ENCODE measurements around the gene CFD.
"Not testable (repeated sequence)": the region's sequence is repeated elsewhere in the genome, so short reads cannot be mapped to it uniquely, and the experiment has no call there.

The CFD gene

DNA sequence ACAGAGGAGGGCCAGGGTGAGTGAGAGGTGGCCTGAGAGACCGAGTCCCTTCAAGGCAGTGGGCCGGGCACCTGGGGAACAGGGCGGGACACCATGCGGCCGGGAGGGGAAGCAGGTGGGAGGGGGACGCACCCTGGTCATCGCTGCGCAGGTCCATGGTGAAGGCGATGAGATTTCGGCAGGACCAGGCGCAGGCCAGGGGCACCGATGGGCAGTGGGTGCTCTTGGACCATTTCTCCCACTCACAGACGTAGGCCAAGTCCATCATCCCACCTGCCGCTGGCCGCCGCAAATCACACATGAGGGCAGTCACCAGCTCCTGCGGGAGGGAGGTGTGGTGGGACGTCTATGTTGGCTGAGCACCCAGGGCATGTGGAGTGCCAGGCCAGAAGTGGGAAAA, 31.4 kb downstream of the CFD start:
- no peak for FAIRE-seq

DNA sequence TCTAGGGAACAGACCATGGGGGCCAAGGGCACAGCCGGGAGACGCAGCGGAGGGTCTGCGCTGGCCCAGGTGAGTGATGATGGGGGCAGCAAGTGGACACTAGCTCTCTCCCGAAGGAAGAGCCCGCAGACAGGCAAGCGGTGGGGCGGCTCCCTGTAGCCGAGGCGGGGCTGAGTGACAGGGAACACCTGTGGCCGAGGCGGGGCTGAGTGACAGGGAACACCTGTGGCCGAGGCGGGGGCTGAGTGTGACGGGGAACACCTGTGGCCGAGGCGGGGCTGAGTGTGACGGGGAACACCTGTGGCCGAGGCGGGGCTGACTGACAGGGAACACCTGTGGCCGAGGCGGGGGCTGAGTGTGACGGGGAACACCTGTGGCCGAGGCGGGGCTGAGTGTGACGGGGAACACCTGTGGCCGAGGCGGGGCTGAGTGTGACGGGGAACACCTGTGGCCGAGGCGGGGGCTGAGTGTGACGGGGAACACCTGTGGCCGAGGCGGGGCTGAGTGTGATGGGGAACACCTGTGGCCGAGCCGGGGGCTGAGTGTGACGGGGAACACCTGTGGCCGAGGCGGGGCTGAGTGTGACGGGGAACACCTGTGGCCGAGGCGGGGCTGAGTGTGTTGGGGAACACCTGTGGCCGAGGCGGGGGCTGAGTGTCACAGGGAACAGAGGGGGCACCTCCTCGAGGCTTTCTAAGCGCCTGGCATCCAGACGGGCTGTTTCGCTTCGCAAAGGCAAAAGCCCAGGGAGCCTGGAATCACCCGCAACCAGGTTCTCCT, 32.1 kb downstream of the CFD start:
- FAIRE-seq: not testable (repeated sequence)

DNA sequence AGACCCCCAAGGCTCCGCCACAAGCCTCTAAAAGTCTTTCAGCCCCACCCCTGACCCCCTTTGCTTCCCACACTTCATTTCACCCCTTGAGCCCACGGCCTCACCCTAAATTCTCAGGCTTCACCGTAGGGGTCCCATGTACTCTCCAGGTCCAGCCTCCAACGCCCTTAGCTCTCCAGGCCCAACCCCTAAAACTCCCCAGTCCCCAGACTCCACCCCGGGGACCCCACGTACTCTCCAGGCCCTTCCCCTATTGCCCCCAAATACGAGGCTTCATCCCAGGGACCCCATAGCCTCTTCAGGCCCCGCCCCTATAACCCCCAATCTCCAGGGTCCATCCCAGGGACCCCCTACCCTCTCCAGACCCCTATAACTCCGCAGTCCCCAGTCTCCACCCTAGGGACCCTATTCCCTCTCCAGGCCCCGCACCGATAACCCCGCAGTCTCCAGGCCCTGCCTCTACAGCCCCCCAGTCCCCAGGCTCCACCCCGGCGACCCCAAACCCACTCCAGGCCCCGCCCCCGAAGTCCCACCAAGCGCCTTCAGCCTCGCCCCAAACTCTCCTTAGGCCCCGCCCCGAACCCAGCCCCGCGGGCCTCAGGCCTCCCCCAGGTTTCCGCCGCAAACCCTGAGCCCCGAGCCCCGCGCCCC, 32.9 kb downstream of the CFD start:
- FAIRE-seq: no peak

DNA sequence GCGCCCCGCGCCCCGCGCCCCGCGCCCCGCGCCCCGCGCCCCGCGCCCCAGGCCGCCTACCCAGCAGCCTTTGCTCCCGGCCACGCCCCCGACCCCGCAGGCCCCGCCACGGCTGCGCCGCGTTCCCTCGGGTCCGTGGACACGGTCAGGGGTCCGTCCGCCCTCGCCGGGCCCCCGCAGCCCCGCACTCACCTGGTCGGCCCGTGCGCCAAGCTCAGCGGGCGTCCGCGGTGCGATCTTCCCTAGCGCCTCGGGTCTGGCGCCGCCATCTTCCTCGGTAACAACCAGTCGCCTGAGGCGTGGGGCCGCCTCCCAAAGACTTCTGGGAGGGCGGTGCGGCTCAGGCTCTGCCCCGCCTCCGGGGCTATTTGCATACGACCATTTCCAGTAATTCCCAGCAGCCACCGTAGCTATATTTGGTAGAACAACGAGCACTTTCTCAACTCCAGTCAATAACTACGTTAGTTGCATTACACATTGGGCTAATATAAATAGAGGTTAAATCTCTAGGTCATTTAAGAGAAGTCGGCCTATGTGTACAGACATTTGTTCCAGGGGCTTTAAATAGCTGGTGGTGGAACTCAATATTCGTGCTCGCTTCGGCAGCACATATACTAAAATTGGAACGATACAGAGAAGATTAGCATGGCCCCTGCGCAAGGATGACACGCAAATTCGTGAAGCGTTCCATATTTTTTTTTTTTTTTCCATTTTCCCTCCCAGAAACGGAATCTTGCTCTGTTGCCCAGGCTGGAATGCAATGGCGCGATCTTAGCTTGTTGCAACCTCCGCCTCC, 33.6 kb downstream of the CFD start, which contains the start of the genes MED16 and RNU6-9:
Gene MED16 (minus strand): TSS at position 294 of the 796 bp plus-strand sequence. CDS start 2,056 bp downstream, outside the sequence.
Gene RNU6-9 (plus strand): TSS at position 591 of the 796 bp plus-strand sequence.
- peak; percentile 70 for FAIRE-seq

DNA sequence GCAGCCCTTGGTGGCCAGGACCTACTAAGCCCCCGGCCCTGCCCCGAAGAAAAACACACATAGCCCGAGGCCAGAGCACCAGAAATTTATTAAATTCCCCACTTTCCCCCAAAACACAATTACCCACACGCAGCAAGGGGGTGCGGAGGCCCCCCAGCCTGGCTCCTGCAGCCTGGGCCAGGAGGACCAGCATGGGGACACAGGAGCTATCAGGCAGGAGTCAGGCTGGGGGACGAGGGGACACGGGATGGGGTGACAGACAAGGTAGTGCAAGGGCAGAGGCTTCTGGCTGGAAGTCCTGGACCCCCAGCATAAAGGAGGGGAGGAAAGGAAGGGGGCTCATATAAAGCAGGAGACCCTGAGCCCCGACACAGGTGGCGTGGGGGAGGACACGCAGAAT, 37.0 kb downstream of the CFD start:
- FAIRE-seq: no peak

DNA sequence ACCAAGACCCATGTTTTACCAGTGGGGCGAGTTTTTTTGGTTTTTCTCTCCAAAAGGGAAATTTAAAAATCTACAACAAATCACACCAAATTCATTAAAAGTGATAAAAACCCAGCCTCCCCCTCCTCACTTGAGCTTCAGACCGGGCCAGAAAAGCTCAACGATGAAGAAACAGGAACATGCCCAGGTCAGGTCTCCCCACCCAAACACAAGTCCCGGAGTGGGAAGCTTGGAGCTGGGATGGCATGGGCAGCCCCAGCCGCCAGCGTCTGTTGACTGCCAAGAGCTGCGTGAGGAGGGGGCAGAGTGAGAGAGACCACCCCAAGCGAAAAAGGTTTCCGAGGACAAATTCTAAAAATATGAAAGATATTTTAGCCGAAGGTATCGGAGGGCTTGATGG, 37.5 kb downstream of the CFD start:
- FAIRE-seq: no peak

DNA sequence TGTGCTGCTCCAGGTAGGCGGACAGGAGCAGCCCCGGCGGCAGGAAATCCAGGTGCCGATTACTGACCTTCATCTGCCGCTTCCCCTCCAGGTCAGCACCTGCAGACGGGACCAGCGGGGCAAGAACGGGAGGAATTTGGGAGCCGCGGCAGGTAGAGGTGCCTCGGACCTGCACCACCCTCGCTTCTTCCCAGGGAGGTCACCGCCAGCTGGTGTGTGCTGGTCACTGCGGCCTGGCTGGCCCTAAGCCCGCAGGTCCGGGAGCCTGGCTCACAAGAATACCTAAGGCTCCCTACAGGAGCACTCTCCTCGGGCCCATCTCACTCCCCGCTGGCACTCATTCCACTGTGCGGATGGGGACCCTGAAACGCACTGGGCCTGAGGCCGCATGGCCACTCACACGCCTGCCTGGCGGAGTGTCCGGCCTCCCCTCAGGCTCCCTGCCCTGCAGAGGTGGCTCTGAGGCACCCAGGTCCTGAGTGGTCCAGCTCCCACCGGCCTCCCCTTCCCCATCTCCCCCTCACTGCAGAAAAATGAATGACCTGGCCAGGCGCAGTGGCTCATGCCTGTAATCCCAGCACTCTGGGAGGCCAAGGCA, 38.1 kb downstream of the CFD start:
- FAIRE-seq: no peak

DNA sequence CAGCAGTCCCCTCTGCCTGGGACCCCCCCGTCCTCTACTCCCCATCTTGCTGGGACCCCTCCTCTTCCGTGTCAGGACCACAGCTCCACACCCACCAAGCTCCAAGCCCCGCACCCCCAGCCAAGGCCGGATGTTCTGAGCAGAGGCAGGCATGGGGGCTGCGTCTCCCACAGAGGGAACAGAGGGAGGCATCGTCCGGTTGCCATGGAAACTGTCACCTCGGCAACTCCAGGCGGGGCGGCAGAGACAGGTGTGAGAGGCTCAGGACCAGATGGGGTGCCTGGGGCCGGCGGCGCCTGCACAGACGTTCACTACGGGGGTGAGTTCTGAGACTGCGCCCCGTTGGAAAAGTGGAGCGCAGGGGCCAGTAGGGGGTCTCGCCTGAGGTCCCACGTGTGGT, 39.2 kb downstream of the CFD start:
- no peak for FAIRE-seq

DNA sequence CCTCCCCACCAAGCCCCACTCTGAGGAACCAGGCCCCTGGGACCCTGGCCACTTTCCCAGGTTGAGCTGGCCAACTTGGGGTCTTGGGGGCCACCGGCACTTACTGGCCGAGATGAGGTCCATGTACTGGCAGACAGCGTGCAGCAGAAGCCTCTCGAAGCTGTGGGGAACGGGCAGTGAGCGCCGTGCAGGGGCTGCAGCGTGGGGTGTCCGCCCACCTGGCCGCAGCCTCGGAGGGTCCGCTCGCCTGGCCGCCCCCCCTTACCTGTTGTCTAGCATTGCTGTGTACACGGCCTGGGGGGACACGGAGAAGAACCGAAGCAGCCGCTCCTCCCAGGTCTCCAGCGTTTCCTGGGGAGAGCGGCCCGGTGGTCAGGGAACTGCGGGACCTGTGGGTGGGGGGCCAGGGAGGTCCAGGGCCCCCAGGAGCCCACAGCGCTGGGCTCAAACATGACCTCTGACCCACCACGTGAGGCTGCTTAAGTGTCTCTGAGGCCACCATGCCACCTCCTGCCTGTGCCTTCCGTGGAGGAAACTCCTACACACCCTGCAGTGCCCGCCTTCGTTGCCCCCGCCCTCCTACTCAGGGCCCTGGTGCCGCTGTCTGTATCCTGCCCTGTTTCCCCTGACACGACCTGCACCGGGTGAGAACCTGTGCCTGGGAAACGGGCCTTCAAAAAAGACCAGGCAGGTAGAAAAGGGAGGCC, 40.0 kb downstream of the CFD start:
- FAIRE-seq: no peak

DNA sequence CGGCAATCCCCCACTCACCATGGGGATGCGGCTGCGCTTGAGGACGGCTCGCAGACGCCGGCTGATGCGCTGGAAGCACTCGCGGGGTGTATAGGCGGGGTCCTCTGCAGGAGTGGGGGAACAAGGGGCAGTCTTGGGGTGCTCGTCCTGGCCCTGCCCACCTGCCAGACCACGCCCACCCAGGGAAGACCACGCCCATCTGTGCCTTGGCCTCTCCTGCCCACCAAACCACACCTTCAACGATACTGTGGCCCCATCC, 40.5 kb downstream of the CFD start:
- FAIRE-seq: no peak

DNA sequence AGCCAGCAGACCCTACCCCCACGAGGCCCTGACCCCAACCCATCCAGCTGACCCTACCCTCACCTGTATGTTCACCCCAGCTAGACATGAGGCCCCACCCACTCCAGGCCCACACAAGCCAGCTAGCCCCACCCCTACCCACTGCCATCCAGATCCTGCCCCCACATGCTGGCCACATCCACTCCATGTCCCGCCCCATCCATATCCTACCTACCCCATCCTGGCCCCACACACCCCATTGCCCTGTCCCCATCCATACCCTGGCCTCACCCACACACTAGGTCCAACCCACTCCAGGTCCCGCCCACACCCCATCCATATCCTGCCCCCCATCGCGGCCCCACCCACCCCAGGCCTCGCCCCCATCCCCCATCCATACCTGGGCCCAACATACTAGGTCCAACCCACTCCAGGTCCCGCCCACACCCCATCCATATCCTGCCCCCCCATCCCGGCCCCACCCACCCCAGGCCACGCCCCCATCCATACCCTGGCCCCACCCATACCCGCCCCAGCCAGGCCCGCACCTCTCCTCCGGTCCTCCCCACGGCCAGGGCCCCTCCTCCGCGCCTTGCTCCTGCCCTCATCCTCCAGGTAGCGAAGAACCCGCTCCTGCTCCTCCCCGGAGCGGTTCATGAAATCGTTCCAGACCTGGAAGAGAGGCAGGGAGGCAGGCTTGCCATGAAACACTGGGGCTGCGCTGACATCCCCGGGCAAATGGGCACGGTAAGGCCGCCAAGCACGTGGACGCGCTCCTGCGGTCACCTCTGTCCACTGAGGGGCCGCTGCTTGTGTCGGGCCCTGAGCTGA, 41.0 kb downstream of the CFD start:
- no peak for FAIRE-seq

DNA sequence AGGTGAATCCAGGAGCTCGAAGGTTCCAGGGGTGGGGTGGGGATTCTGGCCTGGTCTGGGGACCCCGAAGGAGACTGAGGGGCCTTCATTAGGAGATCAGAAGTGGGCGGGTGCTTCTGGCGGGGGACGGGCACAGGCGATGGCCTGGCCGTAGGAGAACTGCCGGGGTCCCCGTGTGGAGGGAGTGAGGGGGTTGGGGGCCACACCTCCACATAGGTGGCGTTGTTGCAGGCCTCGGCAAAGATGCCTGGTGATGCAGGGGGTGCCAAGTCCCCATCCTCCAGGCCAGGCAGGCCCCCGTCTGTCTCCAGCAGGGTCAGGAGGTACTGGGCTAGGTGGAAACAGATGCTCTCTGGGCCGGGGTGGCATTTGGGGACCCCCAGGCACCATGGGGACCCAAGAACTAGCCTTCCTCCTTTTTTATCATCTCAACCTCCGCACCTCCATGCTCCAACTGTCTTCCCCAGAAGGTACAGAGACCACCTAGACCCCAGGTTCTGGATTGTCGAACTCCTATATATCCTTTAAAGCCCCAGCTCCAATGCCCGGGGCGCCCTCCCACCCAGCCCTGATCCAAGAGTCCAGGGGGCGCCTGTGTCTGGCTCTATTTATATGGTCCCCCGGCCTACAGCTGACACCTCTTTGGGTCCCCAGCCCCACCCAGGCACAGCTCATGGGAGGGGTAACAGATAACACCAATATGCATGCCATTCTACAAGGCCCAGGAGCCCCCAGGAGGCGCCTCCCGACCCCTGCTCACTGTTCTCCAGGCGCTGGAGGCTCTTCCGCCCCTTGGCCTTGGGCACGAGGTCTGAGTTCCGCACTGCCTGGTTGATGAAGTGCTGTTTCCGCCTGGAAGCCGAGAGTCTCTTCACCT, 42.0 kb downstream of the CFD start:
- no peak for FAIRE-seq

DNA sequence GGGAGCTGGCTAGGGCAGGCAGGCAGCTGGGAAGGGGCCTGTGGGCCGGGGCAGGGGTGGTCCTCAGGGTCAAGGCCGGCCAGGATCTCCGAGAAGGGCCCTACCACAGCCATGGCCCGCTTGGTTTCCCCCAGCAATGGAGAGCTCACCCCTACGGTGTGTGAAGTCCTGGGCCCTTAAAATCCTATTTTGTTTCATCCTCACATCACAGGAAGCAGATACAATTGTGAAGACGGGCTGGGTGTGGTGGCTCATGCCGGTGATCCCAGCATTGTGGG, 42.6 kb downstream of the CFD start:
- FAIRE-seq: no peak

DNA sequence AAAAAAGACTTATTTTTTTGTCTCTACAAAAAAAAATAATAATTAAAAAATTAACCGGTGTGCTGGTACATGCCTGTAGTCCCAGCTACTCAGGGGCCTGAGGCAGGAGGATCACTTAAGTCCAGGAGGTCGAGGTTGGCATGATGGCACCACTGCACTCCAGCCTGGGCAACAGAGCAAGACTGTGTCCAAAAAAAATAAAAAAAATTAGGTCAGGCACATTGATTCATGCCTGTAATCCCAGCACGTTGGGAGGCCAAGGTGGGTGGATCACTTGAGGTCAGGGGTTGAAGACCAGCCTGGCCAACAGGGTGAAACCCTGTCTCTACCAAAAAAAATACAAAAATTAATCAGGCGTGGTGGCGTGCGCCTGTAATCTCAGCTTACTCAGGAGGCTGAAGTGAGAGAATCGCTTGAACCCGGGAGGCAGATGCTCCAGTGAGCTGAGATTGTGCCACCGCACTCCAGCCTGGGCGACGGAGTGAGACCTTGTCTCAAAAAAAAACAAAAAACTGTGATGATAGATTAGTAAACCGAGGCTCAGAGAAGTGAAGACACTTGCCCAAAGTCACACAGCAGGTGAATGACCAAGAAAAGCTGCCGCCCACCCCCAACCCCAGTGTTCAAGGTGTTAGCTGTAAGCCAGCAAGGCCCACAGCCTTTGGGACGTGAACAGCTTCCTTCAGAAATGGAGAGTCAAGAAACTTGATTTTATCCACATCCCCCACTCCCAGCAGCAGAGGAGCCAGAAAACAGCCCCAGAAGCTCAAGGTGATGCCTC, 43.2 kb downstream of the CFD start:
- FAIRE-seq: no peak

DNA sequence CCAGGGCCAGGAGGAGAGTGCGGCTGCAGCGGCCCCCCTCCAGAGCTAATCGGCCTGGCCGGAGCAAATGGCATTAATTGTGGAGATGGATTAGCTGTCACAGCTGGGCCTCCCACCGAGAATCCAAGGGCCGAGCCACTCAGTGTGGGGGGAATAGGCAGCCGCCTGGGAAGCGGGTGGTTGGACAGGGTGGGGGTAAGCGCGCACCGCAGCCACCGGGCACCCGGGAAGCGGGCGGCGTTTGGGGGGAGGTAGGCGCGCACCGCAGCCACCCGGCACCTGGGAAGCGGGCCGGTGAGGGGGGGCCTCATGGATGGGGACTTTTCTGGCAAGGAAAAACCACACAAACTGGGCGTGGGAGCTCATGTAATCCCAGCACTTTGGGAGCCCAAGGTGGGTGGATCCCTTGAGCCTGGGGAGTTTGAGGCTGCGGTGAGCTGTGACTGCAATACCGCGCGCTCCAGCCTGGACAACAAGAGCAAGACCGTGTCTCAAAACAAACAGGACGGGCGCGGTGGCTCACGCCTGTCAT, 43.9 kb downstream of the CFD start:
- no peak for FAIRE-seq

DNA sequence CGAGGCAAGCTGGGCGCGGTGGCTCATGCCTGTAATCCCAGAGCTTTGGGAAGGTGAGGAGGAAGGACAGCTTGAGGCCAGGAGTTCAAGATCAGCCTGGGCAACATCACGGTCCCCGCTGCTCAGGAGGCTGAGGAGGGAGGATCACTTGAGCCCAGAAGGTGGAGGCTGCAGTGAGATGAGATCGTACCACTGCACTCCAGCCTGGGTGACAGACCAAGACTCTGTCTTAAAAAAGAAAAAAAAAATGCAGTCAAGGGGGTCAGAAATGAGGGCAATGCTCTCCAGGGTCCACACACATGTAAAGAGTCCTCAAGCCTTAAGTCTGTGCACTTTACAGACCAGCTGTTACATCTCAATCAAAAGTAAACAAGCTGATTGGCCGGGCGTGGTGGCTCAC, 45.1 kb downstream of the CFD start:
- FAIRE-seq: no peak

DNA sequence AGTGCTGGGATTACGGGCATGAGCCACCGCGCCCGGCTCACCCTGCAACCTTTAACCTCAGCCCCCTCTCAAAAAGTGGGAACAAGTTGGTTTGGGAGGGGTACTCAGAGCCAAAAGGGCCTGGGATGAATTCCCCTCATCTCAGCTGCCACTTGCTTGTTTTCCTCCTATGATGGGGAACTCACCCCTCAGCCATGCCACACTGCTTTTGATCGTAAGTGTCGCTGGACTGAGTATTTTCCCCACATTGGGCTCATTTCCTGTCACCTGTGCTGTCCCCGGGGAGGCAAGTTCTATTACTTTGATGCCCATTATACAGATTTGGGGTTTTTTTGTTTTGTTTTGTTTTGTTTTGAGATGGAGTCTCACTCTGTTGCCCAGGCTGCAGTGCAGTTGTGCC, 47.0 kb downstream of the CFD start:
- FAIRE-seq: no peak

DNA sequence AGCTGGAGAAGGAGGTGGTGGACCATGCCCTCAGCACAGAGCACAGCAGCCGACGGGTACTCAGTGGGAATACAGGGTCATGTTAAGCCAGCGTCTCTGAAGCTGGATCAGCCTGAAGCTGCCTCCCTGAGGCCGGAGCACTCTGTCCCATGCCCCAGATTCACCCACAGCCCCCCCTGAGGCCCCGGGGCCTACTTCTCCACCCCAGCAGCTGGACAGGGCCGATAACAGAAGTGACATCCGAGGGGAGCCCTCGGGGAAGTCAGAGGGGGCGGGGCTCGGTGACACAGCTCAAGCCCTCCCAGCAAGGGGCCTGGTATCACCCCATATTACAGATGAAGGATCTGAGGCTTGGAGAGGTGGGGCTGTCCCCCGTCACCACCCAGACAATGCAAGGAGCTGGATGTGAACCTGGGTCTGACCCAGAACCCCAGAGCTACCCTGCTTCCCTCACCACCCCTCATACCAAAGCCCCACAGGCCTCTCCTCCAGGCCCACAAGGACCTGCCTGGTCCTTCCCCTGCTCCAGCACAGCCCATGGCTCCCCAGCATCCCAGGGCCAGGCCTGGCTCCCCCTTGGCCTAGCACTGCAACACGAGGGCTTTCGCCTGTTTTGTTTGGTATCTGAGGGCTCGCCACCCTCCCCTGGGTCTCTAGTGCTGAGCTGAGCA, 47.9 kb downstream of the CFD start:
- no peak for FAIRE-seq

DNA sequence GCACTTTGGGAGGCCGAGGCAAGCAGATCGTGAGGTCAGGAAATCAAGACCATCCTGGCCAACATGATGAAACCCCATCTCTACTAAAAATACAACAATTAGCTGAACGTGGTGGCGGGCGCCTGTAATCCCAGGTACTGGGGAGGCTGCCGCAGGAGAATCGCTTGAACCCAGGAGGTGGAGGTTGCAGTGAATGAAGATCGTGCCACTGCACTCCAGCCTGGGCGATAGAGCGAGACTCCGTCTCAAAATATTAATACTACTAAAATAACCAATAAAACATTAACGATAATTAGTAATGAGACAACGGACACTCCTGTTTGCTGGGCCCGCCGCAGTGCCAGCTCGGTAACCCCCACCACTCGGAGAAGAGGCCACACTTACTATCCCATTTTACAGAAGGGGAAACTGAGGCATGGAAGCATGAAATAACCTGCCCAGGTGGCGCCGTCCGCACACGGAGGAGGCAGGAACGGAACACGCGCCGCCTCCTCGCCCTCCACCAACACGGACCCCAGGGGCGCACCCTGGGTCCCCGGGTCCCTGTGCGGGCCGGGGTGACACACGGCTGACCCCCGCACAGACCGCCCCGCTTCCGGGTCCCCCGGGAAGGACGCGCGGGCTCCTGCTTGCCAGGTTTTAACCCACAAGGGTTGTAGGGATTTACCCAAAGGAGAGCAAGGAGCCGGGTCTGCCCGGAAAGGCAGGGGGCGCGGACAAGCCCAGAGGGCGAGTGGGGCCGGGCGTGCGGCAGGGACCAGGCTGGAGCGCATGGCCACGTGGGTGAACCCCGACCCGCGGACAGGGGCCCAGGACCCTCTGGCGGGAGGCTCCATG, 52.0 kb downstream of the CFD start:
- no peak for FAIRE-seq

Data from A204.1 (cell line).